ENCODE results near the gene CCL8.

DNA sequence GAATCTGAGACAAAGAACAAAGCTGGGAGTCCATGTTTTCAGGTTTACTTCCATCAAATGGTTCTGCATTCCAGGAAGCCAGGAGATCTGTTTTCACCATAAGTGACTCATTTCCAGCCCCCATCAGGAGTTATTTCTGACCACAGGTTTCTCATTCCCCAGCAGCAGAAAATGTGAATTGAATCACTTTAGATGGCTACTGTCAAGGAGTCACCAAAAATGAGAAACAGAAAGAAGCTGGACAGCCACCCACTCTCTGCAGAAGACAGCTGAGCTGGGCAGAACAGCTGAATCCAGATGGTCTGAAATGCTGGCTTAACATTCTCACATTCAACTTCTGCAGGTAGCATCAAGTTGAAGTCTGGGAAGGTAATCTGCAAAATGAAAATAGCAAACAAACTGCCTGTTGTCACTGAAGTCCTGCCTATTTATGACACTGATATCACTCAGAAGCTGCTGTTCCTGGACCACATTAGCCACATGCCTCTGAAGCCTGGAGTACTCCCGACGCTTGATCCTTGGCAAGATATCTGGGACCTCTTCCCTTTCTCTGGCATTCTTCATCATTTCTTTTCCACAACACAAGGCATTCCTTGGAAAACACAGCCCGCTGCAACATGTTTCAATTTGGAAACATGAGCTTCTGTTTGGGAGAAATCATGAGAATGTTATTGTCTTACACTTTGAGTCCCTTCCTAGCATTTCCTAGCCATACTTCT is 18.4 kb upstream of the CCL8 start:
- TF ChIP-seq, protein P1, sequence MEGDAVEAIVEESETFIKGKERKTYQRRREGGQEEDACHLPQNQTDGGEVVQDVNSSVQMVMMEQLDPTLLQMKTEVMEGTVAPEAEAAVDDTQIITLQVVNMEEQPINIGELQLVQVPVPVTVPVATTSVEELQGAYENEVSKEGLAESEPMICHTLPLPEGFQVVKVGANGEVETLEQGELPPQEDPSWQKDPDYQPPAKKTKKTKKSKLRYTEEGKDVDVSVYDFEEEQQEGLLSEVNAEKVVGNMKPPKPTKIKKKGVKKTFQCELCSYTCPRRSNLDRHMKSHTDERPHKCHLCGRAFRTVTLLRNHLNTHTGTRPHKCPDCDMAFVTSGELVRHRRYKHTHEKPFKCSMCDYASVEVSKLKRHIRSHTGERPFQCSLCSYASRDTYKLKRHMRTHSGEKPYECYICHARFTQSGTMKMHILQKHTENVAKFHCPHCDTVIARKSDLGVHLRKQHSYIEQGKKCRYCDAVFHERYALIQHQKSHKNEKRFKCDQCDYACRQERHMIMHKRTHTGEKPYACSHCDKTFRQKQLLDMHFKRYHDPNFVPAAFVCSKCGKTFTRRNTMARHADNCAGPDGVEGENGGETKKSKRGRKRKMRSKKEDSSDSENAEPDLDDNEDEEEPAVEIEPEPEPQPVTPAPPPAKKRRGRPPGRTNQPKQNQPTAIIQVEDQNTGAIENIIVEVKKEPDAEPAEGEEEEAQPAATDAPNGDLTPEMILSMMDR (IDR thresholded peaks at IDR 0.05) = no peak
- TF ChIP-seq JUND (IDR thresholded peaks at IDR 0.05) = peak; percentile 64
- peak; percentile 26; the same call in 1 of the 2 replicates for TF ChIP-seq POLR2AphosphoS5 (IDR thresholded peaks at IDR 0.05; ENCODE audit: low read depth, low read length)
- TF ChIP-seq, protein P2, sequence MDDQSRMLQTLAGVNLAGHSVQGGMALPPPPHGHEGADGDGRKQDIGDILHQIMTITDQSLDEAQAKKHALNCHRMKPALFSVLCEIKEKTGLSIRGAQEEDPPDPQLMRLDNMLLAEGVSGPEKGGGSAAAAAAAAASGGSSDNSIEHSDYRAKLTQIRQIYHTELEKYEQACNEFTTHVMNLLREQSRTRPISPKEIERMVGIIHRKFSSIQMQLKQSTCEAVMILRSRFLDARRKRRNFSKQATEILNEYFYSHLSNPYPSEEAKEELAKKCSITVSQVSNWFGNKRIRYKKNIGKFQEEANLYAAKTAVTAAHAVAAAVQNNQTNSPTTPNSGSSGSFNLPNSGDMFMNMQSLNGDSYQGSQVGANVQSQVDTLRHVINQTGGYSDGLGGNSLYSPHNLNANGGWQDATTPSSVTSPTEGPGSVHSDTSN (IDR thresholded peaks at IDR 0.05) = peak; percentile 57

Data from SK-N-SH (cell line).